Esophagus muscularis mucosa (tissue), 4 donors: ENCODE data around the gene SRR. TPM values are rescaled to one million over a fixed set of nuclear protein-coding genes. Genes with fewer than 3 reads are reported as not detected.

Source experiments
- DNase-seq: peaks from one replicate; pipeline ENCODE4 v3.0.0-alpha.2; 2017; ENCODE audit errors: extremely low spot score
- H3K27ac ChIP-seq, 4 donors: fragments of 200-600 bp; sonication (generic); replicated peaks in 1 of 4; 1 replicate in 3 of 4; 2 replicates in 1 of 4; pipeline ENCODE4 v1.5.1; 2016 to 2019; ENCODE audit warnings: mild to moderate bottlenecking in 1 of 4
- H3K27me3 ChIP-seq, 4 donors: fragments of 200-600 bp; sonication (generic); one replicate each; pipeline versions ENCODE4 v1.5.1 to v1.6.0; 2016 to 2019
- H3K36me3 ChIP-seq, 4 donors: fragments of 200-600 bp; sonication (generic); one replicate each; pipeline ENCODE4 v1.5.1; 2016 to 2019
- H3K4me1 ChIP-seq, 4 donors: fragments of 200-600 bp; sonication (generic); one replicate each; pipeline ENCODE4 v1.5.1; 2016 to 2019
- H3K4me3 ChIP-seq, 4 donors: fragments of 200-600 bp; sonication (generic); 1 replicate in 2 of 4; 2 replicates in 2 of 4; pipeline ENCODE4 v1.5.1; 2016 to 2019; ENCODE audit warnings: mild to moderate bottlenecking in 4 of 4, moderate library complexity in 1 of 4
- H3K9me3 ChIP-seq, 4 donors: fragments of 200-600 bp; sonication (generic); 1 replicate in 3 of 4; 2 replicates in 1 of 4; pipeline ENCODE4 v1.5.1; 2016 to 2019
- CTCF ChIP-seq, 3 experiments: fragments of 200-600 bp in 2 of 3; fragments of 450-650 bp in 1 of 3; sonication (generic) in 2 of 3; IDR thresholded peaks; one replicate each; pipeline ENCODE4 v1.5.1; 2017 to 2019; ENCODE audit warnings: antibody characterized with exemption in 3 of 3, mild to moderate bottlenecking in 2 of 3, moderate library complexity in 1 of 3
- EP300 ChIP-seq: sonication (generic); formaldehyde crosslinking; IDR thresholded peaks from one replicate; pipeline ENCODE4 v1.6.1; 2017; ENCODE audit warnings: antibody characterized with exemption
- POLR2A ChIP-seq: fragments of 450-650 bp; IDR thresholded peaks from one replicate; pipeline ENCODE4 v1.6.1; 2017; ENCODE audit warnings: antibody characterized with exemption, moderate library complexity, mild to moderate bottlenecking, low read depth
- POLR2AphosphoS5 ChIP-seq, 2 donors: sonication (generic); formaldehyde crosslinking; IDR thresholded peaks; one replicate each; pipeline ENCODE4 v1.6.1; 2017; ENCODE audit warnings: antibody characterized with exemption in 2 of 2
- WGBS: methylation state at CpG from one replicate; pipeline ENCODE4 v1.1.5; 2018; 5-methylcytosine and 5-hydroxymethylcytosine counted together
- intact Hi-C: fragments of 100-400 bp; cut with DNase I; formaldehyde crosslinking; loops from one replicate; pipeline ENCODE4 v1.15.1; 2023
- total RNA-seq, 4 donors: library from RNA; depleted of rRNA; stranded (reverse); fragments of >200 nt; gene quantifications; one replicate each; pipeline versions ENCODE4 v1.1.0 to v1.2.1, GENCODE V29; 2016

The SRR gene
- total RNA-seq, 4 donors from 2014 or later: 14.4 to 19.6 (median 15.5) TPM

DNA sequence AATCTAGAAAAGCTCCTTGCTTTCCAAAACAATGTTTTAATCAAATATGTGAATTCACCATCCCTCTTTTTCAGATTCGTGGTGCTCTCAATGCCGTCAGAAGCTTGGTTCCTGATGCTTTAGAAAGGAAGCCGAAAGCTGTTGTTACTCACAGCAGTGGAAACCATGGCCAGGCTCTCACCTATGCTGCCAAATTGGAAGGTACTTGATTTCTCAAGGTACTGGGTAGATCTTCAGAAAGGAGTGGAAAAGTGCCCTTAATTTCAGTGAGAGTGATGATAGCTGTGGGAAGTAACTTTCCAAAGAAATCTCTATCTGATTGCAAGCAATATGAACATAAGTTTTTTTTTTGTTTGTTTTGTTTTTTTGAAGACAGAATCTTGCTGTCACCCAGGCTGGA, 14.0 kb downstream of the SRR start:
- intact Hi-C loops: no loop called here
- Histone ChIP-seq H3K27ac (no peak overlapping the region), H3K27me3 (no peaks in the 10 kb centered on the region), H3K4me1 (no peaks in the 10 kb centered on the region), H3K36me3 (peaks cover 2 to 47% (median 37%) of the 10 kb centered on the region in 4 donors), H3K9me3 (no peaks in the 10 kb centered on the region), H3K4me3 (no peak overlapping the region)
- DNase-seq: no peak
- WGBS: 91% methylated on average over 3 of the region's 3 CpGs
- no peak for TF ChIP-seq POLR2AphosphoS5 (IDR thresholded peaks at IDR 0.05)
- no peak for TF ChIP-seq EP300
- no peak for TF ChIP-seq POLR2A
- TF ChIP-seq CTCF (IDR thresholded peaks at IDR 0.05): no peak

DNA sequence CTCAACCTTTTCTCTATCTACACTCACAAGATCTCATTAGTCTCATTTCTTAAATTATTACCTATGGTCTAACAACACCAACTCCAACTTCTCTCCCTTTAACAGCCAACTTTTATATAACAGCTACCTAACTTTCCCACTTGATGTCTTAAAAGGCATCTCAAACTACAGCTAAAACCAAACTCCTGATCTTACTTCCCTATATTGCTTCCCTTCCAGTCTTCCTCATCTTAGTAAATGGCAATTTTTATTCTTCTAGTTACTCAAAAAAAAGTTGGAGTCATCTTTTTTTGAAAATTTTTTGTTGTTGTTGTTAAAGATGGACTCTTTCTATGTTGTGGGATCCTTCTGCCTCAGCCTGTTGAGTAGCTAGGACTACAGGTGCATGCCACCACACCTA, 15.3 kb downstream of the SRR start:
- Histone ChIP-seq H3K4me1 (no peaks in the 10 kb centered on the region), H3K4me3 (no peak overlapping the region), H3K9me3 (no peaks in the 10 kb centered on the region), H3K27me3 (no peaks in the 10 kb centered on the region), H3K36me3 (peaks cover 14 to 60% (median 49%) of the 10 kb centered on the region in 4 donors), H3K27ac (no peak overlapping the region)
- TF ChIP-seq CTCF (IDR thresholded peaks at IDR 0.05): no peak
- TF ChIP-seq POLR2AphosphoS5 (IDR thresholded peaks at IDR 0.05): no peak
- TF ChIP-seq EP300: no peak
- no peak for TF ChIP-seq POLR2A
- no peak for DNase-seq
- intact Hi-C loops: no loop called here

GRCh38 chr17:2321399-2321798, 17.6 kb downstream of the SRR start:
- no peaks in the 10 kb centered on the region for H3K4me1 ChIP-seq
- TF ChIP-seq CTCF (IDR thresholded peaks at IDR 0.05): no peak
- no peak for TF ChIP-seq POLR2AphosphoS5 (IDR thresholded peaks at IDR 0.05)
- no peak for TF ChIP-seq EP300
- TF ChIP-seq POLR2A: no peak
- H3K9me3 ChIP-seq: no peaks in the 10 kb centered on the region
- intact Hi-C loops: no loop called here
- peaks cover 29 to 83% (median 72%) of the 10 kb centered on the region in 4 donors for H3K36me3 ChIP-seq
- no peak for DNase-seq
- H3K4me3 ChIP-seq: no peak overlapping the region
- H3K27me3 ChIP-seq: no peaks in the 10 kb centered on the region
- H3K27ac ChIP-seq: no peak overlapping the region
- WGBS: 79% methylated on average over 1 of the region's 1 CpG

GRCh38 chr17:2323629-2324314, 20.0 kb downstream of the SRR start:
- Histone ChIP-seq H3K36me3 (peaks cover 40 to 96% (median 89%) of the 10 kb centered on the region in 4 donors), H3K4me3 (no peak overlapping the region), H3K4me1 (no peaks in the 10 kb centered on the region), H3K9me3 (no peaks in the 10 kb centered on the region), H3K27ac (no peak overlapping the region), H3K27me3 (no peaks in the 10 kb centered on the region)
- no peak for DNase-seq
- 85% methylated on average over 2 of the region's 2 CpGs for WGBS
- TF ChIP-seq POLR2AphosphoS5 (IDR thresholded peaks at IDR 0.05): no peak
- TF ChIP-seq EP300: no peak
- TF ChIP-seq CTCF (IDR thresholded peaks at IDR 0.05): no peak
- no peak for TF ChIP-seq POLR2A
- intact Hi-C loops: no loop called here

DNA sequence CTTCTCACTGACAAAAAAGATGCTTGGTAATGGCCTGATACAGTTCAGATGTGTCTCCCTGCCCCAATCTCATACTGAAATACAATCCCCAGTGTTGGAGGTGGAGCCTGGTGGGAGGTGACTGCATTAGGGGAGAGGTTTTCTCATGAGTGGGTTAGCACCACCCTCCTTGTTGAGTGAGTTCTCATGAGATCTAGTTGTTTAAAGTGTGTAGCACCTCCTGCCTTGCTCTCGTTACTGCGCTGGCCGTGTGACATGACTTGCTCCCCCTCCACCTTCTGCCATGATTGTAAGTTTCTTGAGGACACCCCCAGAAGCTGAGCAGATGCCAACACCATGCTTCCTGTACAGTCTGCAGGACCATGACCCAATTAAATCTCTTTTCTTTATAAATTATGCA, 27.6 kb downstream of the SRR start:
- intact Hi-C loops: no loop called here
- H3K27ac ChIP-seq: no peak overlapping the region
- 70% methylated on average over 3 of the region's 3 CpGs for WGBS
- H3K4me3 ChIP-seq: no peak overlapping the region
- peaks cover 69 to 91% (median 89%) of the 10 kb centered on the region in 4 donors for H3K36me3 ChIP-seq
- peaks cover 13 to 20% (median 16%) of the 10 kb centered on the region in 4 donors for H3K4me1 ChIP-seq
- TF ChIP-seq EP300 (no peak), CTCF (IDR thresholded peaks at IDR 0.05) (no peak), POLR2AphosphoS5 (IDR thresholded peaks at IDR 0.05) (no peak), POLR2A (no peak)
- no peaks in the 10 kb centered on the region for H3K9me3 ChIP-seq
- H3K27me3 ChIP-seq: no peaks in the 10 kb centered on the region
- no peak for DNase-seq
